GM19193 (cell line): ENCODE measurements around the gene CABLES1.

ENCODE experiments used
- POLR2A ChIP-seq: IDR thresholded peaks from 4 replicates; pipeline ENCODE4 v1.6.1; 2011; ENCODE audit not compliant: insufficient read depth, insufficient read length; ENCODE audit errors: extremely low read depth

CABLES1 gene

GRCh38 chr18:23189768-23190661, 54.7 kb downstream of the CABLES1 start:
- no peak for TF ChIP-seq POLR2A

GRCh38 chr18:23191232-23191631, 55.9 kb downstream of the CABLES1 start:
- no peak for TF ChIP-seq POLR2A

GRCh38 chr18:23193742-23194141, 58.5 kb downstream of the CABLES1 start:
- no peak for TF ChIP-seq POLR2A

- TF ChIP-seq POLR2A = no peak
Observed at GRCh38 chr18:23194155-23194996, 59.1 kb downstream of the CABLES1 start.

GRCh38 chr18:23194997-23195957, 60.0 kb downstream of the CABLES1 start:
- no peak for TF ChIP-seq POLR2A

- no peak for TF ChIP-seq POLR2A
Observed at GRCh38 chr18:23196119-23197007, 61.1 kb downstream of the CABLES1 start.

- TF ChIP-seq POLR2A = no peak
Observed at GRCh38 chr18:23198217-23198845, 63.0 kb downstream of the CABLES1 start.

GRCh38 chr18:23200756-23201155, 65.5 kb downstream of the CABLES1 start:
- TF ChIP-seq POLR2A = no peak

GRCh38 chr18:23201741-23202140, 66.5 kb downstream of the CABLES1 start:
- TF ChIP-seq POLR2A = no peak

- no peak for TF ChIP-seq POLR2A
Observed at GRCh38 chr18:23203891-23204432, 68.7 kb downstream of the CABLES1 start.

GRCh38 chr18:23204589-23205235, 69.4 kb downstream of the CABLES1 start:
- no peak for TF ChIP-seq POLR2A

- no peak for TF ChIP-seq POLR2A
Observed at GRCh38 chr18:23205980-23206379, 70.7 kb downstream of the CABLES1 start.
